Omental fat pad (tissue), 4 donors: Measurements from ENCODE around the gene TBC1D22A. TPM values are rescaled to one million over a fixed set of nuclear protein-coding genes. Genes with fewer than 3 reads are reported as not detected.

Experiments used
- ATAC-seq: fragments of 150-250 bp; one replicate; pipeline ENCODE4 v1.9.1; 2016; ENCODE audit warnings: mild to moderate bottlenecking, moderate library complexity; ENCODE audit not compliant: low FRiP score
- DNase-seq: peaks from one replicate; pipeline ENCODE4 v3.0.0-alpha.2; 2019; ENCODE audit warnings: low spot score
- total RNA-seq, 4 donors: library from RNA; depleted of rRNA; stranded (reverse); fragments of >200 nt; gene quantifications; one replicate each; pipeline ENCODE4 v1.1.0, GENCODE V29; 2016
- TF ChIP-seq, protein P1 (sequence below), 3 donors: fragments of 450-650 bp; IDR thresholded peaks; one replicate each; pipeline ENCODE4 v1.5.1; 2016 to 2017; ENCODE audit warnings: antibody characterized with exemption in 3 of 3, mild to moderate bottlenecking in 3 of 3, moderate library complexity in 2 of 3

The TBC1D22A gene
- total RNA-seq, 4 donors from 2014 or later, result 21.3 to 31.2 (median 24.5) TPM

GRCh38 chr22:46894081-46894671, 131.7 kb downstream of the TBC1D22A start:
- TF ChIP-seq, protein P1, sequence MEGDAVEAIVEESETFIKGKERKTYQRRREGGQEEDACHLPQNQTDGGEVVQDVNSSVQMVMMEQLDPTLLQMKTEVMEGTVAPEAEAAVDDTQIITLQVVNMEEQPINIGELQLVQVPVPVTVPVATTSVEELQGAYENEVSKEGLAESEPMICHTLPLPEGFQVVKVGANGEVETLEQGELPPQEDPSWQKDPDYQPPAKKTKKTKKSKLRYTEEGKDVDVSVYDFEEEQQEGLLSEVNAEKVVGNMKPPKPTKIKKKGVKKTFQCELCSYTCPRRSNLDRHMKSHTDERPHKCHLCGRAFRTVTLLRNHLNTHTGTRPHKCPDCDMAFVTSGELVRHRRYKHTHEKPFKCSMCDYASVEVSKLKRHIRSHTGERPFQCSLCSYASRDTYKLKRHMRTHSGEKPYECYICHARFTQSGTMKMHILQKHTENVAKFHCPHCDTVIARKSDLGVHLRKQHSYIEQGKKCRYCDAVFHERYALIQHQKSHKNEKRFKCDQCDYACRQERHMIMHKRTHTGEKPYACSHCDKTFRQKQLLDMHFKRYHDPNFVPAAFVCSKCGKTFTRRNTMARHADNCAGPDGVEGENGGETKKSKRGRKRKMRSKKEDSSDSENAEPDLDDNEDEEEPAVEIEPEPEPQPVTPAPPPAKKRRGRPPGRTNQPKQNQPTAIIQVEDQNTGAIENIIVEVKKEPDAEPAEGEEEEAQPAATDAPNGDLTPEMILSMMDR (IDR thresholded peaks at IDR 0.05), result no peak
- ATAC-seq, result no peak
- DNase-seq, result no peak

GRCh38 chr22:46894851-46895640, 132.6 kb downstream of the TBC1D22A start:
- ATAC-seq (no peak), DNase-seq (no peak)
- TF ChIP-seq, protein P1 (IDR thresholded peaks at IDR 0.05), result no peak

DNA sequence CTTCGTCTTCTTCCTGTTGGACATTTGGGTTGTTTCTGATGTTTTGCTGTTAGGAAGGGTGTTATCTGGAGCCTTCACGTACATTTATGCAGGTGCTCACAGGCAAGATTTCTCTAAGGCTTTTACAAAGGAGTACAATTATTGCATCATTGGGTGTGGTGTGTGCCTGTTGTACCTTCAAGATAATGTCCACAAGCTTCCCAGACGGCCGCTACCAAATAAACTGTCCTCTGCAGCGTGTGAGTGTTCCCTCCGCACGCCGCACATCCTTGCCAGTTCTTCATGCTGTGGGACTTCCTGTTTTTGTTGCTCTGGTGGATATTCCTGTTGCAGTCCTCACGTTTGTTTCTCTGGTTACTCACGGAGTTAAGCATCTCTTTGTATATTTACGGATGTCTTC, 133.3 kb downstream of the TBC1D22A start:
- DNase-seq (no peak), ATAC-seq (no peak)
- TF ChIP-seq, protein P1 (IDR thresholded peaks at IDR 0.05), result no peak

GRCh38 chr22:46896166-46896565, 133.7 kb downstream of the TBC1D22A start:
- TF ChIP-seq, protein P1 (IDR thresholded peaks at IDR 0.05), result no peak
- ATAC-seq, result no peak
- DNase-seq, result no peak

DNA sequence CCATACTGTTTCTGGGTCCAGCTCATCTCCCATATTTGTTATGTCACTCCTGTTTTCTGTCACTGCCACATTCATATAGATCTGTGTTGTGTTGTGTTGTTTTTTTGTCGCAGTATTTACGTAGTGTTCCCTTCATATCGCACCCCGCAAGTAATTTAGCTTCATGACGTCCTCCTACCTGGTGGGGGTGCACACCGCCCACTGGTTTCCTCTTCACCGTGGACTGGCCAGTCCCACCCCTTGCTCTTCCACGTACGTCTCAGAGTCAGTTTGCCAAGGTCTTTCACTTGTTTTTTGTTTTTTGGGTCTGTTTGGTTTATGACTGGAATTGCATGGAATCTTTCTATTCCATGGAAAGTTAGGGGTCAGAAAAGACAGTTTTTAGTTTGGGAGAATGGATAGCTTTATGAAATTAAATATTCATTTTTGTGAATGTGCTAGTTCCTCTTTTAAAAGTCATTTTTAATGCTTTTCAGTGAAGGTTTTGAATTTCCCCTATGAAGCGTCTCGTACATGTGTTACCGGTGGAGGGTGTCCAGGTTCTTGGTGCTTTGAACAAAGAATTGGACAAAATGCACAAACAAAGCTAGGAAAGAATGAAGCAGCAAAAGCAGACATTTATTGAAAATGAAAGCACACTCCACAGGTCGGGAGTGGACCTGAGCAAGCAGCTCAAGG, 134.3 kb downstream of the TBC1D22A start:
- TF ChIP-seq, protein P1 (IDR thresholded peaks at IDR 0.05), result no peak
- ATAC-seq (no peak), DNase-seq (no peak)

DNA sequence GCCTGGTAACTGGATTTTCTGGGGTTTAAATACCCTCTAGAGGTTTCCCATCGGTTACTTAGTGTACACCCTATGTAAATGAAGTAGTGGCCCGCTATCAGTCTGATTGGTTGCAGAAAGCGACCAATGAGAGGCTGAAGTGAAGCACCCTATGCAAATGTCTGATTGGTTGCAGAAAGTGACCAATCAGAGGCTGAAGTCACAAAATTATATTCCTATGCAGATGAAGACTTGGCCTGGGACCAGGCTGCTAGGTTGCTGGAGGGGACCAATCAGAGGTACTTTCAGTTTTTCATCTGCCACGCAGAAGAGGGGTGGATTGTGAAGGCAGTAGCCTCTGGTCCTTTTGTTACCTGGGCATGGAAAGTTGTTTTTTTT, 134.8 kb downstream of the TBC1D22A start:
- DNase-seq (no peak), ATAC-seq (no peak)
- TF ChIP-seq, protein P1 (IDR thresholded peaks at IDR 0.05), result no peak
